K562 (cell line): ENCODE measurements around the gene FOXA3. TPM values are rescaled to one million over a fixed set of nuclear protein-coding genes. Genes with fewer than 3 reads are reported as not detected.

Source experiments
- ARID3A ChIP-seq: IDR thresholded peaks from 2 replicates; pipeline ENCODE4 v1.6.1; 2012; ENCODE audit warnings: low read depth, low read length, improper control_type of control experiment, borderline replicate concordance
- E2F4 ChIP-seq: sonication (generic); formaldehyde crosslinking; IDR thresholded peaks from 2 replicates; pipeline ENCODE4 v1.8.0; 2022; ENCODE audit warnings: mild to moderate bottlenecking, low read depth, missing genetic modification reagents
- HMG20A ChIP-seq: fragments of 450-650 bp; formaldehyde crosslinking; conservative IDR thresholded peaks from 2 replicates; pipeline ENCODE4 v1.4.0; 2020; ENCODE audit warnings: mild to moderate bottlenecking, mixed read lengths
- ILF3 ChIP-seq: fragments of 450-650 bp; IDR thresholded peaks from 2 replicates; pipeline ENCODE4 v1.6.1; 2018; ENCODE audit warnings: antibody characterized with exemption, mild to moderate bottlenecking, moderate library complexity, borderline replicate concordance
- LEF1 ChIP-seq: fragments of 450-650 bp; IDR thresholded peaks from 2 replicates; pipeline ENCODE4 v1.6.1; 2016; ENCODE audit warnings: mild to moderate bottlenecking
- MTA2 ChIP-seq: fragments of 450-650 bp; IDR thresholded peaks from 2 replicates; pipeline ENCODE4 v1.6.1; 2016; ENCODE audit warnings: low read depth
- NKRF ChIP-seq: fragments of 450-650 bp; IDR thresholded peaks from 2 replicates; pipeline ENCODE4 v1.6.1; 2016; ENCODE audit warnings: borderline replicate concordance
- RB1 ChIP-seq: fragments of 450-650 bp; IDR thresholded peaks from 2 replicates; pipeline ENCODE4 v1.6.1; 2017; ENCODE audit warnings: low read depth, mild to moderate bottlenecking
- SMAD4 ChIP-seq: fragments of 250-450 bp; sonication (Bioruptor Pico); conservative IDR thresholded peaks from 2 replicates; pipeline ENCODE4 v1.8.0; 2021; ENCODE audit warnings: inconsistent platforms, mild to moderate bottlenecking, moderate library complexity
- SMARCA4 ChIP-seq: fragments of 450-650 bp; IDR thresholded peaks from 2 replicates; pipeline ENCODE4 v1.6.1; 2016
- SMARCB1 ChIP-seq: IDR thresholded peaks from 2 replicates; pipeline ENCODE4 v1.6.1; 2011; ENCODE audit warnings: improper control_type of control experiment, low read depth; ENCODE audit not compliant: insufficient read length
- SRSF7 ChIP-seq: fragments of 200-400 bp; formaldehyde crosslinking; optimal IDR thresholded peaks from 2 replicates; pipeline ENCODE3; 2017; ENCODE audit warnings: mild to moderate bottlenecking, low read depth, low read length
- TEAD4 ChIP-seq, 2 experiments: sonication (generic) in 1 of 2; formaldehyde crosslinking in 1 of 2; IDR thresholded peaks; 2 replicates each; pipeline versions ENCODE4 v1.6.1 to v1.8.0; 2012 to 2022; ENCODE audit warnings: borderline replicate concordance in 1 of 2, inconsistent platforms in 1 of 2, low read length in 1 of 2, mild to moderate bottlenecking in 1 of 2, missing genetic modification reagents in 1 of 2
- TFAM ChIP-seq: fragments of 250-450 bp; sonication (Bioruptor Pico); conservative IDR thresholded peaks from 2 replicates; pipeline ENCODE4 v1.5.0; 2021; ENCODE audit warnings: mild to moderate bottlenecking, moderate library complexity
- ZBTB12 ChIP-seq: fragments of 250-450 bp; sonication (Bioruptor Pico); IDR thresholded peaks from 2 replicates; pipeline ENCODE4 v1.4.0; 2020
- ZNF143 ChIP-seq: sonication (generic); formaldehyde crosslinking; IDR thresholded peaks from 2 replicates; pipeline ENCODE4 v1.9.0; 2022; ENCODE audit warnings: mild to moderate bottlenecking, missing genetic modification reagents
- polyA plus RNA-seq, 8 experiments: library from polyadenylated mRNA; depleted of rRNA in 4 of 8; stranded (reverse) in 5 of 8; unstranded in 3 of 8; fragments of >200 nt; fragmentation: Nextera tagmentation in 2 of 8; fragmentation: Illumina TruSeq in 1 of 8; extraction: Ambion mirVana in 2 of 8; extraction: Trizol in 1 of 8; gene quantifications; 2 replicates each; pipeline versions ENCODE4 v1.2.1 to v1.2.3, GENCODE V29; 2011 to 2014; ENCODE audit warnings: inconsistent platforms in 1 of 8, missing spikeins in 1 of 8
- total RNA-seq, 7 experiments: library from RNA; depleted of rRNA in 6 of 7; stranded (reverse); fragments of >200 nt in 6 of 7; fragmentation: Illumina TruSeq in 2 of 7; extraction: Trizol in 2 of 7; gene quantifications; 2 replicates each; pipeline versions ENCODE4 v1.2.1 to v1.2.3, GENCODE V29; 2011 to 2021; ENCODE audit warnings: low replicate concordance in 1 of 7
- TF ChIP-seq, protein P1 (sequence below), 2 experiments: fragments of 250-450 bp in 1 of 2; fragments of 450-650 bp in 1 of 2; sonication (Bioruptor Pico) in 1 of 2; IDR thresholded peaks; 2 replicates each; pipeline versions ENCODE4 v1.6.1 to v1.8.0; 2016 to 2021; ENCODE audit warnings: mild to moderate bottlenecking in 2 of 2, moderate library complexity in 2 of 2, missing compliant biosample characterization in 1 of 2, missing genetic modification characterization in 1 of 2

FOXA3 gene
- total and polyA plus RNA-seq, 9 of the 15 experiments (the other 6 are each of a cell fraction or from before 2014, with no cell fraction given), result 1.3 to 15.5 (median 4.7) TPM

- TF ChIP-seq NKRF, result no peak
- no peak for TF ChIP-seq LEF1
- TF ChIP-seq SMARCA4, result peak; percentile 25; the same call in 1 of the 2 replicates
- no peak for TF ChIP-seq HMG20A (CRISPR knock-in tag)
- no peak for TF ChIP-seq SMAD4 (CRISPR knock-in tag)
- no peak for TF ChIP-seq ZBTB12 (CRISPR knock-in tag)
- TF ChIP-seq ZNF143 (CRISPR knock-in tag), result 0 out of 2 replicates have a peak, but pooled peaks have one; percentile 38
- no peak for TF ChIP-seq SRSF7
- 0 out of 2 replicates have a peak, but pooled peaks have one; percentile 50 for TF ChIP-seq ILF3
- TF ChIP-seq SMARCB1, result no peak
- no peak for TF ChIP-seq ARID3A
- TF ChIP-seq RB1, result peak; percentile 84; the same call in 1 of the 2 replicates
- no peak for TF ChIP-seq E2F4 (CRISPR knock-in tag)
- TF ChIP-seq TFAM (CRISPR knock-in tag), result no peak
- TF ChIP-seq, protein P1, sequence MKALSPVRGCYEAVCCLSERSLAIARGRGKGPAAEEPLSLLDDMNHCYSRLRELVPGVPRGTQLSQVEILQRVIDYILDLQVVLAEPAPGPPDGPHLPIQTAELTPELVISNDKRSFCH (CRISPR knock-in tag; IDR thresholded peaks at IDR 0.05), result no peak
- TF ChIP-seq, protein P1 (tag; IDR thresholded peaks at IDR 0.05), result no peak
- TF ChIP-seq MTA2, result no peak
- TF ChIP-seq TEAD4 (IDR thresholded peaks at IDR 0.05; ENCODE audit: low read length), result peak; percentile 65
- no peak for TF ChIP-seq TEAD4 (CRISPR knock-in tag; IDR thresholded peaks at IDR 0.05; ENCODE audit: borderline replicate concordance)
Observed at GRCh38 chr19:45817010-45817724, 47.0 kb upstream of the FOXA3 start (continued).
